HG03039 (cell line): ENCODE results near the gene RGS9.
"Not testable (repeated sequence)": the region's sequence is repeated elsewhere in the genome, so short reads cannot be mapped to it uniquely, and the experiment has no call there.

Source experiments
- ATAC-seq: cut with Tn5 transposase; IDR thresholded peaks from one replicate; pipeline ENCODE4 v1.9.1; 2021; ENCODE audit warnings: mild to moderate bottlenecking, moderate library complexity; ENCODE audit not compliant: unreplicated experiment

RGS9 gene

GRCh38 chr17:65109990-65110680, 27.0 kb upstream of the RGS9 start:
- ATAC-seq = no peak

GRCh38 chr17:65115839-65116238, 21.3 kb upstream of the RGS9 start:
- ATAC-seq = no peak

- ATAC-seq = not testable (repeated sequence)
Observed at GRCh38 chr17:65116515-65116914, 20.7 kb upstream of the RGS9 start.

GRCh38 chr17:65117384-65118035, 19.7 kb upstream of the RGS9 start:
- ATAC-seq = no peak

GRCh38 chr17:65121368-65121767, 15.8 kb upstream of the RGS9 start:
- ATAC-seq = no peak

- no peak for ATAC-seq
Observed at GRCh38 chr17:65121916-65122806, 15.0 kb upstream of the RGS9 start.

DNA sequence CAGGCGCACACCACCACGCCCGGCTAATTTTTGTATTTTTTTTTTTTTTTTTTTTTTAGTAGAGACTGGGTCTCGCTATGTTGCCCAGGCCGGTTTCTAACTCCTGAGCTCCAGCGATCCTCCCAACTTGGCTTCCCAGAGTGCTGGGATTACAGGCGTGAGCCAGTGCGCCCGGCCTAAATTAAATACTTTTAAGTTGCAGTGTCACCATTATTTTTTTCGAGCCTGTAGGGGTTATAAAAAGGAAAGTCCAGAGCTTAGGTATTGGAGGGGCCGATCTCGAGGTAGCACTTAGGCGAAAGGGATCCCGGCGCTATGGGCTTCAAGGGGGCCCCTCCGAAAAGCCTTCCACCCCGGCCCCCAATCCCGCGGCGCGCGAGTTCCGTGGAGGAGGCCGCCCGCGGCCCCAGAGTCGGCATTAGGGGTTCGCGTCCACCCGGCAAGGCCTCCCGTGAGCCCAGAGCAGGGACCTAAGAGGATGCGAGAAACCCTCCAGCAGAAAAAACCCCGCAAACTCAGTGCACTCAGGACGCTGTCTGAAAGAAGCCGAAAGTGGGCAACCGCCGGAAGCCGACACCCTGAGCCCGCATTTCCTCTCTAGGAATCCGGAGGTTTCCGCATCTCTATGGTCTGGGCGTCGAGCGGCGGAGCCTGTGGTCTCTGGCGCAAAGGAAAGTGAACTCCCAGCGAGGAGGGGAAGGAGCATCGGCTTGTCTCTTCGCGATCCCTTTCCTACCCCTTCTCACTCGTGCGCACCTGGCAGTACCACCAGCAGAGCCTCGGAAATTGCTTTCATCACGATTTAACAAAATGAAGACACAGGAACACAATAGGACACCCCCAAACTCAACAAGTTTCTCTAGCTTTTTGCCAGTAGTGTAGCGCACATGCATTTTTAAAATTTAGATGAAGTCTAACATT, 14.1 kb upstream of the RGS9 start:
- peak; percentile 58 for ATAC-seq

DNA sequence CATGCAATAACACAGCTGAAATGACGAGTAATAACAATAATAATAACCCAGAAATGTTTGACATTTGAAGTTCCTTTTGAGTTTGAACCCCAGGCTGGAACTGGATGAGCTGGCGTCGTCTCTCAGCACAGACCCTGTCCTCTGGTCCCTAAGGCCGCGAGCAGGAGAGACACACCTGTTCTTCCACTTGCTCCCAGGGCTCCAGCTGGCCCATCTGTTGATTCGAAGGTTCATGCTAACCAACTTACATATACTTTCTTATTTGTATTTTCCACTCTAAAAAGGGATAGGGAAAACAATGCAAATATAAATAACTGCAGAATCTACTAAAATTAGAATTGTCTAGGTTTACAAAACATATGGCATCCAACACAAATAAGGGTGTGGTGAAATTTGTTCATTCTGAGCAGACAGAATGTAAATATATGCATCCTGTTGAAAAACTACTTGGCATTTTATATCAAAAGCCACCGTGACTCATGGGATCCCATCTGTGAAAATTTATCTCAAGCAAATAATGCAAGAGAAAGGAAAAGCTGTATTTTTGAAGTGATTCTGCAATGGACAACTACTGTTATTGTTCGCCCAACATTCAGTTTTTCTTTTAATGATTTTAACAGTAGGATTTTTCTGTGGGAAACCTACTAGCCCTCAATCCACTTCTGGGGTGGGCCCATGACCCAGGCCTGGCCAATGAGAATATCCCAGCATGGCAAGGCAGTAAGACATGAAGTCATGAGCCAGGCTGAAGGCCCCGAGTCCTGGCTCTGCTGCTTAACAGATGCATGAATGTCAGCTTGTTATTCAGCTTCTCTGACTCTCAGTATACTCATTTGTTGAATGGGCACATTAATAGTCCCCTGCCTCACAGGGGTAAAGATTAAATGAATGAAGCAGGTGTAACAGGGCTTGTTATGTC, 13.2 kb upstream of the RGS9 start:
- ATAC-seq = no peak

DNA sequence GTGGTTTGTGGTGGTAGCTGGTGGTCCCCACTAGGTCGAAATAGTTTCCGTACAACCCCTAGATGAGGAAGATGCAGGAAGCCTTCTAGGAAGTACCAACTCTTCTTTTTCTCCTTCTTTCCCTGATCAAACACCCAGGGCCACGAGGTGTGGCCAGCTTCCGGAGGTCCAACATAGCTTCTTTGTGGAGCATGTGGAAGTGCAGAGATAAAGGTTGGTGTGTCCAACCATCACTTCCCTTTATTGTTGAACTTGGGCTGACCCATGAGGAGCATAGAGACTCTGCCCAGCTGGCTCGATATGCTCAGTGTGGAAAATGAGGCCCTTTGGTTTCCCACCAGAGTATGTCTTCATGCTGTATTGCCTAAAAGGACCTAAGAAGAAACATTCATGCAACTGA, 6.3 kb upstream of the RGS9 start:
- ATAC-seq = no peak

- ATAC-seq = no peak
Observed at GRCh38 chr17:65131240-65131639, 5.9 kb upstream of the RGS9 start.

GRCh38 chr17:65131946-65132345, 5.2 kb upstream of the RGS9 start:
- ATAC-seq = no peak

GRCh38 chr17:65134035-65134434, 3.1 kb upstream of the RGS9 start:
- ATAC-seq = no peak

GRCh38 chr17:65139101-65139764, 2.1 kb downstream of the RGS9 start:
- no peak for ATAC-seq

GRCh38 chr17:65142247-65142646, 5.1 kb downstream of the RGS9 start:
- no peak for ATAC-seq

DNA sequence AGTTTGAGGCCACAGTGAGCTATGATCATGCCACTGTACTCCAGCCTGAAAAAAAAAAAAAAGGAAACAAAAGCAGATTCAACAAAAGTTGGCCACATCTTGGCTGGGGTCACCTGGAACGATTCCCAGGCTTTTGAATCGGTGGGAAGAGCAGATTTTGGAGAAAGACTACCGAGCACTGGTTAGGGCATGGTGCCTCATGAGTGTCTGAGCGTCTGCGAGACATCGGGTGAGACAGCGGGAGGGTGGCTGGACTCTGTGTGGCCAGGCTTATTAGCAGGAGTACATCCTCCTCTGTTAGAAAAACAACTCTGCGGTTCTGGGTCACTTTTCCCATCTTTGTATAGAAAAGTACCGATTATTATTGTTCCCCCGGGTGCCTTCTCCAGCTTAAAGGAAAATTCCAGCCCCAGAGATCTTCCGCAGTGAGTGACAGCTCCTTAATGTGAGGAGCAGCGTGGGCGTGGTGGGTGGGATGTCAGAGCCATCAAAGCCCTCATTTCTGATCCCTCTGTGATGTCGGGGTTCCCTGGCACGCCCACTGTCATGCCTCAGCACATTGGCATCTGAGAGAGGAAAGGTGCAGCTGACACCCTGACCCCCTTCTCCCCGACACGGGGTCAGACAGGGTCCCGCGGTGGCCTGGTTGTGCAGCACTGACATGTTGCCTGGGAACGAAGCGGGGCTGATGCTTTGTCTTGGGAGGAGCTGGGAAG, 6.9 kb downstream of the RGS9 start:
- ATAC-seq = no peak

GRCh38 chr17:65145743-65146142, 8.6 kb downstream of the RGS9 start:
- no peak for ATAC-seq

DNA sequence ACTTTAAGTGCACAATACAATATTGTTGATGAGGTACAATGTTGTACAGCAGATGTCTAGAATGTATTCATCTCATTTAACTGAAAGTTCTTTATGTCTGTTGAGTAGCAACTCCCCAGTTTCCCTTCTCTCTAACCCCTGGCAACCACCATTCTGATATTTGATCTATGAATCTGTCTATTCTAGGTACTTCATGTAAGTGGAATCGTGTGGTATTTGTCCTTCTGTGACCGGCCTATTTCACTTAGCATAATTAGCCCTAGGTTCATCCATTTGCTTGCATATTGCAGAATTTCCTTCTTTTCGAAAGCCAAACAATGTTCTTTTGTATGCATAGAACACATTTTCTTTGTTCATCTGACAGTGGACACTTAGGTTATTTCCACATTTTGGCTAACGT, 10.8 kb downstream of the RGS9 start:
- no peak for ATAC-seq

GRCh38 chr17:65154770-65155589, 17.8 kb downstream of the RGS9 start:
- ATAC-seq = peak; percentile 86
